DND-41 (cell line): ENCODE data around the gene P2RY10.

ENCODE experiments used
- CTCF ChIP-seq: IDR thresholded peaks from 2 replicates; pipeline ENCODE4 v1.5.1; 2012; ENCODE audit warnings: borderline replicate concordance, low read length, moderate library complexity, mild to moderate bottlenecking; ENCODE audit not compliant: poor library complexity, severe bottlenecking; ENCODE audit errors: extremely low read depth
- EZH2 ChIP-seq: IDR thresholded peaks from 3 replicates; pipeline ENCODE4 v1.6.1; 2012; ENCODE audit warnings: borderline replicate concordance, low read depth, mild to moderate bottlenecking, moderate library complexity, low read length, inconsistent platforms; ENCODE audit not compliant: severe bottlenecking

- TF ChIP-seq CTCF, result no peak
- TF ChIP-seq EZH2, result no peak
These were observed 840 bp upstream of the P2RY10 start for GRCh38 chrX:78944351-78944750.
